Prostate gland (tissue), 2 donors: Measurements from ENCODE around the gene EFCAB8. TPM values are rescaled to one million over a fixed set of nuclear protein-coding genes. Genes with fewer than 3 reads are reported as not detected.

Experiments used
- DNase-seq: peaks from one replicate; pipeline ENCODE4 v3.0.0-alpha.2; 2019; ENCODE audit warnings: low spot score
- H3K27ac ChIP-seq, 2 donors: fragments of 200-600 bp; sonication (generic); 2 replicates each; pipeline ENCODE4 v1.5.1; 2017 to 2019
- H3K27me3 ChIP-seq: fragments of 200-600 bp; sonication (generic); replicated peaks from 2 replicates; pipeline ENCODE4 v1.5.1; 2019; ENCODE audit not compliant: insufficient read depth
- H3K36me3 ChIP-seq, 2 donors: fragments of 200-600 bp; sonication (generic); 1 replicate in 1 of 2; 2 replicates in 1 of 2; pipeline versions ENCODE4 v1.5.1 to v1.8.1; 2017 to 2019
- H3K4me1 ChIP-seq: fragments of 200-600 bp; sonication (generic); replicated peaks from 2 replicates; pipeline ENCODE4 v1.5.1; 2019
- H3K4me3 ChIP-seq, 2 donors: fragments of 200-600 bp; sonication (generic); 2 replicates each; pipeline ENCODE4 v1.5.1; 2017 to 2019
- H3K9me3 ChIP-seq: fragments of 200-600 bp; sonication (generic); 2 replicates; pipeline ENCODE4 v1.5.1; 2017
- CTCF ChIP-seq, 4 experiments: fragments of 200-600 bp in 2 of 4; fragments of 450-650 bp in 2 of 4; sonication (generic) in 2 of 4; IDR thresholded peaks; 1 replicate in 3 of 4; 2 replicates in 1 of 4; pipeline ENCODE4 v1.5.1; 2016 to 2019; ENCODE audit warnings: antibody characterized with exemption in 4 of 4, mild to moderate bottlenecking in 2 of 4, moderate library complexity in 2 of 4
- POLR2A ChIP-seq: fragments of 450-650 bp; IDR thresholded peaks from one replicate; pipeline ENCODE4 v1.6.1; 2016; ENCODE audit warnings: antibody characterized with exemption, mild to moderate bottlenecking
- POLR2AphosphoS5 ChIP-seq: sonication (generic); formaldehyde crosslinking; IDR thresholded peaks from one replicate; pipeline ENCODE4 v1.6.1; 2017; ENCODE audit warnings: antibody characterized with exemption
- WGBS: methylation state at CpG from one replicate; pipeline ENCODE4 v1.1.5; 2018; 5-methylcytosine and 5-hydroxymethylcytosine counted together
- intact Hi-C: fragments of 100-400 bp; cut with DNase I; formaldehyde crosslinking; loops from one replicate; pipeline ENCODE4 v1.14.2; 2022
- total RNA-seq, 2 donors: library from RNA; depleted of rRNA; stranded (reverse); fragments of >200 nt; gene quantifications; one replicate each; pipeline ENCODE4 v1.1.0, GENCODE V29; 2016

The EFCAB8 gene
- total RNA-seq, 2 donors from 2014 or later = 0.87 to 1.8 TPM

DNA sequence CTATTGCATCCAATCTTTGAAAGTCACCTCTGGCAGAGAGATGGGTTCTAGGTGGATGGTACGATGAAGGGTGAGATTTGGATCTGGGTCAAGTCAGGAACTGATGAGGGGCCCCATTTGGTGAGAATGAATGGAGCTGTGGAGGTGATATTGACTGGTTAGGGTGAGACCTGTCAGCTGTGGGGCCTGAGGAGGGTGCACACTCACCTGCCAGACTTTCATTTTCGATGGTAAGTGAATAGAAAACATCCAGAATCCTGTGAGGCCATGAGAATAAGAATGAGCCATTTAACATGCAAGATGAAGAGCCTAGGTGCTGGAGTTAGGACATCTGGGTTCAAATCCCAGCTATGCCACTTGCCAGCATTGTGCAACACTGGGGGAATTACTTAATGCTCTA lies 138.7 kb downstream of the EFCAB8 start:
- no peaks in the 10 kb centered on the region for H3K4me1 ChIP-seq
- no peaks in the 10 kb centered on the region for H3K9me3 ChIP-seq
- H3K27me3 ChIP-seq = no peaks in the 10 kb centered on the region
- intact Hi-C loops = no loop called here
- 86% methylated on average over 2 of the region's 2 CpGs for WGBS
- no peak overlapping the region for H3K27ac ChIP-seq
- TF ChIP-seq POLR2A = no peak
- TF ChIP-seq CTCF (IDR thresholded peaks at IDR 0.05) = no peak
- TF ChIP-seq POLR2AphosphoS5 = no peak
- no peak overlapping the region for H3K4me3 ChIP-seq
- H3K36me3 ChIP-seq = no peaks in the 10 kb centered on the region
- DNase-seq = no peak

DNA sequence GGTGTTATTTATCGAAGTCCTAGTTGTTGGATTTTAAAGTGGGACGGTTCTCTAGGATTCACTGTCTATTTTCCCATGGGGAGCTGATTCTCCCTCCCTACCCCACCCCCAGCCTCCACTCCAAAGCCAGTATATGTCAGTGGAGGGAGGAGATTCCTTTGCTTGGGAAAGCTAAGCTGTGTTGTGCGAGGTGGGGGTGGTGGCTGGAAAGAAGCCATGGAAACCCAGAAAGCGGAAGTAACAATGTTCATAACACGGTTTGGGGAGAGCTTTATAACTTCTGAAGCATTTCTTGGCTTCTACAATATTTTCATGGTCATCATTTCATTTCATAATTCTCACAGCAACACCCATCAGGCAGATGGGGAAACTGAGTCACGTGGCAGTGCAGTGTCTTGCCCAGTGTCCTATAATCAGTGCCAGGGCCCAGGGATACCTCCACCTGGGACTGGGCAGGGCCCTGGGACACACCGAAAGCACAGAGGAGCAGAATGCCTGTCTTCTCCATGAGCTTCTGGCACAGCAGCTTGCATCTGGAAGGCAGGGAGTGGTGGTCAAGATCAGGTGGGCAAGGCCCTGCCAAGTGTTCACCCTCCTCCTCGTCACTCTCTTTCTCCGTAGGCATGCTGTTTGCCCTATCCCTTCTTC lies 141.0 kb downstream of the EFCAB8 start:
- intact Hi-C loops = no loop called here
- 72% methylated on average over 9 of the region's 9 CpGs for WGBS

GRCh38 chr20:33000802-33001466 lies 142.2 kb downstream of the EFCAB8 start:
- WGBS = 65% methylated on average over 9 of the region's 9 CpGs
- TF ChIP-seq POLR2A (no peak), CTCF (IDR thresholded peaks at IDR 0.05) (no peak), POLR2AphosphoS5 (no peak)
- Histone ChIP-seq H3K27me3 (no peaks in the 10 kb centered on the region), H3K27ac (no peak overlapping the region), H3K36me3 (no peaks in the 10 kb centered on the region), H3K9me3 (no peaks in the 10 kb centered on the region), H3K4me3 (no peak overlapping the region), H3K4me1 (no peaks in the 10 kb centered on the region)
- intact Hi-C loops = no loop called here
- no peak for DNase-seq

More for the DNA sequence above, 141.0 kb downstream of the EFCAB8 start:
- Histone ChIP-seq H3K27ac (no peak overlapping the region), H3K9me3 (no peaks in the 10 kb centered on the region), H3K36me3 (no peaks in the 10 kb centered on the region), H3K27me3 (no peaks in the 10 kb centered on the region), H3K4me1 (no peaks in the 10 kb centered on the region), H3K4me3 (no peak overlapping the region)
- TF ChIP-seq CTCF (IDR thresholded peaks at IDR 0.05) (no peak), POLR2AphosphoS5 (no peak), POLR2A (no peak)
- DNase-seq = no peak

DNA sequence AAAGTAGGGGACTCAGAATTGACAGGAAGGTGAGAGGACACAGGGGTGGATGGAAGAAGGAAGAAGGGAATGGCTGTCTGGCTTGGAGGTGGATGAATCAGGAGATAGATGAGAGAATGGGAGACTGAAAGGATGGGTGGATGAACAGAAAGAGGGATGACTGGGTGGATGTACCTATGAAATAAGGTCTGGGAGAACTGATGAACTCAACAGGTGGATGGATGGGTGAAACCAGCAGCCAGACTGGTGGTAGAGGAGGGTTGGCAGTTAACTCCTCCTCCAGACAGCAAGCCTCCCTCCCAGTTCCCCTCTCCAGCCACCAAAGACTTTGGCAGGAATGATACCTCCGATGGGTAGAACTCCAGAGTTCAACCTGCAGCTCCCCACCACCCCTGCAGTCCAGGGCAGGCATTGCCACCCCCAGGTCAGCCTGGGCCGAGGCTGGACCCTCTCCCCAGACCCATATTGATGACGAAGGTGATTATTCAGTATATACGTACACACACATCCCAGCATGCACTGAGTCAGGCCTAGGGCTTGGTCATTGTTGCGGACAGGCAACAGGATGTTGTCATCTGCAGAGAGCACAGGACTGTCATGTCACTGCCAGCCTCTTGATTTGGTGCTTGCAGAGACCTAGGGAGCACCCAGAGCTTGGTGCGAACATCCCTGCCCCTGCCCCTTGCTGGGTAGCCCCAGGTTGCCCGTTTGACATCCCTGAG lies 143.5 kb downstream of the EFCAB8 start:
- no peaks in the 10 kb centered on the region for H3K36me3 ChIP-seq
- H3K4me1 ChIP-seq = no peaks in the 10 kb centered on the region
- 91% methylated on average over 7 of the region's 7 CpGs for WGBS
- TF ChIP-seq CTCF (IDR thresholded peaks at IDR 0.05) (no peak), POLR2AphosphoS5 (no peak), POLR2A (no peak)
- intact Hi-C loops = no loop called here
- no peak overlapping the region for H3K27ac ChIP-seq
- DNase-seq = no peak
- no peaks in the 10 kb centered on the region for H3K9me3 ChIP-seq
- no peaks in the 10 kb centered on the region for H3K27me3 ChIP-seq
- H3K4me3 ChIP-seq = no peak overlapping the region
